Stimulated activated memory B cell treated with anti-CD40 and anti-IgM and Interleukin-4, amounts not matched to agents 10 μg/mL and 1 μg/mL and 100 μg/mL, for 72 hours (primary cell): Measurements from ENCODE around the gene OS9.
"Not testable (repeated sequence)": the region's sequence is repeated elsewhere in the genome, so short reads cannot be mapped to it uniquely, and the experiment has no call there.

Experiments used
- ATAC-seq: fragments of 150-1000 bp; cut with Tn5 transposase; 2 replicates; pipeline ENCODE4 v1.10.0; 2021
- H3K27ac Mint-ChIP-seq: one replicate; pipeline ENCODE4 v1.8.0; 2022; ENCODE audit warnings: mild to moderate bottlenecking, mixed read lengths
- H3K27me3 Mint-ChIP-seq: one replicate; pipeline ENCODE4 v1.8.0; 2022; ENCODE audit warnings: mixed read lengths
- H3K36me3 Mint-ChIP-seq: one replicate; pipeline ENCODE4 v1.8.0; 2022; ENCODE audit warnings: mixed read lengths
- H3K4me1 Mint-ChIP-seq: one replicate; pipeline ENCODE4 v1.8.0; 2022; ENCODE audit warnings: mixed read lengths
- H3K4me3 Mint-ChIP-seq: one replicate; pipeline ENCODE4 v1.8.0; 2022; ENCODE audit warnings: mild to moderate bottlenecking, moderate library complexity, mixed read lengths
- H3K9me3 Mint-ChIP-seq: one replicate; pipeline ENCODE4 v1.8.0; 2022; ENCODE audit warnings: mixed read lengths

Gene OS9

DNA sequence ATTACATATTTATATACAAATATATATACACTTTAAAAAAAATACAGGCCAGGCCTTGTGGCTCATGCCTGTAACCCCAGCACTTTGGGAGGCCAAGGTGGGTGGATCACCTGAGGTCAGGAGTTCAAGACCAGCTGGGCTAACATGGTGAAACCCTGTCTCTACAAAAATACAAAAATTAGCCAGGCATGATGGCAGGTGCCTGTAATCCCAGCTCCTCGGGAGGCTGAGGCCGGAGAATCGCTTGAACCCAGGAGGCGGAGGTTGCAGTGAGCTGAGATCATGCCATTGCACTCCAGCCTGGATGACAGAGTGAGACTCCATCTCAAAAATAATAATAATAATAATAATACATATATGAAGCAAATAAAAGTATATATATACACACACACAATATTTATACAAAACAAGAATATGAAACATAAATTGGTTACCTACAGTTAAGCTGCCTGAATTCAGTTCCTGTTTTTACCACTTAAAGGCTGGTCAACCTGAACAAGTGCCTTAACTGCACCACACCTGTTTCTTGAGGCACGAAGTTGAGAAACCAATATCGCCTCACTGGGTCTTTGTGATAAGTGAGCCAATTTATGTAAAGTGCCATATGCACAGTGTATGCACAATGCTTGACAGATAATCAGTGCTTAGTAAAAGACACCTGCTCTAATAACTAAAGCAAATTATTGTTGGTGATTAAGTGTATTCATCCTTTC lies 21.3 kb downstream of the OS9 start:
- H3K9me3 Mint-ChIP-seq, H3K4me3 Mint-ChIP-seq, H3K27me3 Mint-ChIP-seq: not testable (repeated sequence)
- Mint-ChIP-seq H3K36me3 (peaks cover 62% of the 10 kb centered on the region), H3K27ac (peak overlapping the region; percentile 28), H3K4me1 (peaks cover 11% of the 10 kb centered on the region)
- ATAC-seq, result peak; percentile 76

DNA sequence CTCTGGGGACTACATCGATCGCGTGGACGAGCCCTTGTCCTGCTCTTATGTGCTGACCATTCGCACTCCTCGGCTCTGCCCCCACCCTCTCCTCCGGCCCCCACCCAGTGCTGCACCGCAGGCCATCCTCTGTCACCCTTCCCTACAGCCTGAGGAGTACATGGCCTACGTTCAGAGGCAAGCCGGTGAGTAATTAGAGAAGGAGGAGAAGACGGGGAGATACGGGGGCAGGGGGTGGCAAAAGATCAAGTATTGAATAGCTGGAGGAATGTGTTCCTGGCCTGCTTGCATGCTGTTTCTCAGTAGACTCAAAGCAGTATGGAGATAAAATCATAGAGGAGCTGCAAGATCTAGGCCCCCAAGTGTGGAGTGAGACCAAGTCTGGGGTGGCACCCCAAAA lies 21.9 kb downstream of the OS9 start:
- peaks cover 8% of the 10 kb centered on the region for H3K4me1 Mint-ChIP-seq
- ATAC-seq, result no peak
- no peaks in the 10 kb centered on the region for H3K27me3 Mint-ChIP-seq
- H3K27ac Mint-ChIP-seq, result peak overlapping the region; percentile 28
- H3K36me3 Mint-ChIP-seq, result peaks cover 62% of the 10 kb centered on the region
- no peaks in the 10 kb centered on the region for H3K9me3 Mint-ChIP-seq
- H3K4me3 Mint-ChIP-seq, result no peak overlapping the region

DNA sequence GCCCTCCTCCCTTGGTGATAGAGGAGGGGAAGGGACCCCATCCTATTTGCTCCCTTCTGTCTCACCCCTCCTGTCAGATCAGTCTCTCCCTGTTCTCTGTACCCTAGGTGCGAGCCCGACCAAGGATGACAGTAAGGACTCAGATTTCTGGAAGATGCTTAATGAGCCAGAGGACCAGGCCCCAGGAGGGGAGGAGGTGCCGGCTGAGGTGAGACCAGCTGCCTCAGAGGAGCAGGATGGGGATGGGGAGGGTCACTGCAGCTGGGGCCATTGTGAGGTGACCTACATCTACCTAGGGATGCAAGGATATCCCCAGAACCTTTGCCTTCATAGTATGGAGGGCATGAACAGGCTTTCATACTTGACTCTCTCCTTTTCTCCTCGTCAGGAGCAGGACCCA lies 22.4 kb downstream of the OS9 start:
- peaks cover 8% of the 10 kb centered on the region for H3K4me1 Mint-ChIP-seq
- no peaks in the 10 kb centered on the region for H3K27me3 Mint-ChIP-seq
- H3K27ac Mint-ChIP-seq, result no peak overlapping the region
- no peaks in the 10 kb centered on the region for H3K9me3 Mint-ChIP-seq
- ATAC-seq, result no peak
- H3K4me3 Mint-ChIP-seq, result no peak overlapping the region
- peaks cover 62% of the 10 kb centered on the region for H3K36me3 Mint-ChIP-seq

DNA sequence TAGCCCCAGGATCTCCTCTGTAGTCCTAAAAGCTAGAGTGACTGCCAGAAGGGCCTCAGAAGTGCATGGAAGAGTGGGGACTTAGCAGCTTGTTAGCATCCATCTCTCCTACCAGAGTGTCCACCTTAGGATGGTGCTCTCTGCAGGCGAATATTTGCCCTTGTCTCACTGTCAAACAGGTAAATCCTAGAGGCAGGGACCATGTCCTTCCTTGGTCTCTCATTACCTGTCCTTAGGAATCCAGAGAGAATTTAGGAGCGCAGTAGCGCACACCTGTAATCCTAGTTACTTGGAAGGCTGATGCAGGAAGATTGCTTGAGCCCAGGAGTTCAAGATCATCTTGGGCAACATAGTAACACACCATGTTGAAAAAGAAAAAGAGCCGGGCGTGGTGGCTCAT lies 23.2 kb downstream of the OS9 start:
- H3K27me3 Mint-ChIP-seq, result no peaks in the 10 kb centered on the region
- H3K4me1 Mint-ChIP-seq, result peaks cover 8% of the 10 kb centered on the region
- H3K36me3 Mint-ChIP-seq, result peaks cover 61% of the 10 kb centered on the region
- ATAC-seq, result no peak
- H3K27ac Mint-ChIP-seq, result no peak overlapping the region
- no peak overlapping the region for H3K4me3 Mint-ChIP-seq
- no peaks in the 10 kb centered on the region for H3K9me3 Mint-ChIP-seq

GRCh38 chr12:57717846-57718640 lies 24.1 kb downstream of the OS9 start:
- H3K36me3 Mint-ChIP-seq, result peaks cover 55% of the 10 kb centered on the region
- no peak for ATAC-seq
- H3K4me1 Mint-ChIP-seq, result peaks cover 8% of the 10 kb centered on the region
- H3K27ac Mint-ChIP-seq, result no peak overlapping the region
- H3K27me3 Mint-ChIP-seq, result no peaks in the 10 kb centered on the region
- no peaks in the 10 kb centered on the region for H3K9me3 Mint-ChIP-seq
- H3K4me3 Mint-ChIP-seq, result no peak overlapping the region

DNA sequence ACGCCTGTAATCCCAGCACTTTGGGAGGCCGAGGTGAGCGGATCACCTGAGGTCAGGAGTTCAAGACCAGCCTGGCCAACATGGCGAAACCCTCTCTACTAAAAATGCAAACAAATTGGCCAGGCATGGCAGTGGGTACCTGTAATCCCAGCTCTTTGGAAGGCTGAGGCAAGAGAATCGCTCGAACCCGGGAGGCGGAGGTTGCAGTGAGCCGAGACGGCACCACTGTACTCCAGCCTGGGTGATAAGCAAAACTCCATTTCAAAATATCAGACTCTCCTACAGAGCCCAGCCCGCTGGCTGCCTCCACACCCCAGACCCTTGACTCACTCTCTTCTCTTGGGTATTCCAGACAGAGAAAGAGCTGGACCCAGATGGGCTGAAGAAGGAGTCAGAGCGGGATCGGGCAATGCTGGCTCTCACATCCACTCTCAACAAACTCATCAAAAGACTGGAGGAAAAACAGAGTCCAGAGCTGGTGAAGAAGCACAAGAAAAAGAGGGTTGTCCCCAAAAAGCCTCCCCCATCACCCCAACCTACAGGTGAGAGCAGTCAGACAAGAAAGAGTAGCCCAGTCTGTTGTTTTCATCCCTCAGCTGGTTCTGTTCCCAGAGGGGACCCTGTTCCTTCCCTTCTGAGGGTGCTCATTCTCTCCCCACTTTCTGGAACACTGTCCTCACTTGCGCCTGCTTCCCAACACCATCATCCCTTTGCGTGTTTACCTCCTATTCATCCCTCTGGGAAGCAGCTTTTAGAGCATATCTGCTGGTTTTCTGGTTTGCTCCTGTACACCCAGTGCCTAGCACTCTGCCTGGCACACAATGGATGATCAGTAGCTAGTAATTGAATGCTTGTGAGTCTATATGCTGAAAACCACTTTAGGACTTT lies 25.0 kb downstream of the OS9 start:
- Mint-ChIP-seq H3K27ac (no peak overlapping the region), H3K36me3 (peaks cover 55% of the 10 kb centered on the region), H3K4me1 (peaks cover 9% of the 10 kb centered on the region), H3K4me3 (no peak overlapping the region), H3K27me3 (no peaks in the 10 kb centered on the region), H3K9me3 (no peaks in the 10 kb centered on the region)
- no peak for ATAC-seq

GRCh38 chr12:57719777-57720605 lies 26.1 kb downstream of the OS9 start:
- Mint-ChIP-seq H3K4me1 (peaks cover 20% of the 10 kb centered on the region), H3K27me3 (no peaks in the 10 kb centered on the region), H3K4me3 (no peak overlapping the region), H3K27ac (no peak overlapping the region), H3K9me3 (no peaks in the 10 kb centered on the region), H3K36me3 (peaks cover 58% of the 10 kb centered on the region)
- no peak for ATAC-seq

- no peaks in the 10 kb centered on the region for H3K9me3 Mint-ChIP-seq
- H3K36me3 Mint-ChIP-seq, result peaks cover 57% of the 10 kb centered on the region
- H3K4me3 Mint-ChIP-seq, result no peak overlapping the region
- H3K27ac Mint-ChIP-seq, result no peak overlapping the region
- no peak for ATAC-seq
- no peaks in the 10 kb centered on the region for H3K27me3 Mint-ChIP-seq
- H3K4me1 Mint-ChIP-seq, result peaks cover 24% of the 10 kb centered on the region
Measured at GRCh38 chr12:57720606-57721595, 27.0 kb downstream of the OS9 start.

GRCh38 chr12:57721846-57722608 lies 28.1 kb downstream of the OS9 start:
- H3K27ac Mint-ChIP-seq, H3K4me3 Mint-ChIP-seq, H3K27me3 Mint-ChIP-seq, ATAC-seq, H3K9me3 Mint-ChIP-seq: not testable (repeated sequence)
- Mint-ChIP-seq H3K36me3 (peaks cover 57% of the 10 kb centered on the region), H3K4me1 (peaks cover 26% of the 10 kb centered on the region)

GRCh38 chr12:57722716-57723629 lies 29.0 kb downstream of the OS9 start:
- no peaks in the 10 kb centered on the region for H3K9me3 Mint-ChIP-seq
- peak overlapping the region; percentile 38 for H3K27ac Mint-ChIP-seq
- H3K36me3 Mint-ChIP-seq, result peaks cover 60% of the 10 kb centered on the region
- ATAC-seq, result no peak
- H3K4me3 Mint-ChIP-seq, result no peak overlapping the region
- peaks cover 26% of the 10 kb centered on the region for H3K4me1 Mint-ChIP-seq
- H3K27me3 Mint-ChIP-seq, result no peaks in the 10 kb centered on the region

GRCh38 chr12:57723630-57723962 lies 29.7 kb downstream of the OS9 start:
- no peak for ATAC-seq
- peaks cover 60% of the 10 kb centered on the region for H3K36me3 Mint-ChIP-seq
- H3K27ac Mint-ChIP-seq, result peak overlapping the region; percentile 38
- no peaks in the 10 kb centered on the region for H3K27me3 Mint-ChIP-seq
- no peak overlapping the region for H3K4me3 Mint-ChIP-seq
- peaks cover 26% of the 10 kb centered on the region for H3K4me1 Mint-ChIP-seq
- H3K9me3 Mint-ChIP-seq, result no peaks in the 10 kb centered on the region

GRCh38 chr12:57724003-57724935 lies 30.3 kb downstream of the OS9 start:
- ATAC-seq, result no peak
- Mint-ChIP-seq H3K4me3 (no peak overlapping the region), H3K27ac (peak overlapping the region; percentile 38), H3K4me1 (peaks cover 26% of the 10 kb centered on the region), H3K27me3 (no peaks in the 10 kb centered on the region), H3K36me3 (peaks cover 58% of the 10 kb centered on the region), H3K9me3 (no peaks in the 10 kb centered on the region)
